KMS-11 (cell line): ENCODE measurements around the gene SETBP1.

Source experiments
- H2AFZ ChIP-seq: fragments of 200-600 bp; sonication (generic); 2 replicates; pipeline ENCODE4 v1.6.1; 2016; ENCODE audit warnings: antibody characterized with exemption, mixed run types, low read depth
- H3K27ac ChIP-seq: fragments of 200-600 bp; sonication (generic); 2 replicates; pipeline ENCODE4 v1.6.1; 2016; ENCODE audit warnings: mild to moderate bottlenecking, mixed run types
- H3K27me3 ChIP-seq: fragments of 200-600 bp; sonication (generic); 2 replicates; pipeline ENCODE4 v1.6.1; 2017; ENCODE audit warnings: mild to moderate bottlenecking, low read depth, mixed run types, moderate library complexity; ENCODE audit not compliant: insufficient read depth
- H3K36me3 ChIP-seq: fragments of 200-600 bp; sonication (generic); 2 replicates; pipeline ENCODE4 v1.6.1; 2017; ENCODE audit warnings: mild to moderate bottlenecking, mixed run types; ENCODE audit not compliant: insufficient read depth
- H3K4me1 ChIP-seq: fragments of 200-600 bp; sonication (generic); 2 replicates; pipeline ENCODE4 v1.6.1; 2016; ENCODE audit warnings: mild to moderate bottlenecking, low read depth, mixed run types; ENCODE audit not compliant: poor library complexity, severe bottlenecking
- H3K4me2 ChIP-seq: fragments of 200-600 bp; sonication (generic); 2 replicates; pipeline ENCODE4 v1.7.0; 2016; ENCODE audit warnings: mild to moderate bottlenecking, mixed run types
- H3K4me3 ChIP-seq: fragments of 200-600 bp; sonication (generic); IDR thresholded peaks from 2 replicates; pipeline ENCODE4 v1.6.1; 2017; ENCODE audit warnings: low read depth, low read length, mixed read lengths; ENCODE audit not compliant: insufficient read depth
- H3K79me2 ChIP-seq: fragments of 200-600 bp; sonication (generic); 2 replicates; pipeline ENCODE4 v1.6.1; 2016; ENCODE audit warnings: low read depth, mixed run types; ENCODE audit not compliant: insufficient read depth
- H3K9ac ChIP-seq: fragments of 200-600 bp; sonication (generic); 2 replicates; pipeline ENCODE4 v1.6.1; 2016; ENCODE audit warnings: mild to moderate bottlenecking, mixed run types
- H4K20me1 ChIP-seq: fragments of 200-600 bp; sonication (generic); 2 replicates; pipeline ENCODE4 v1.6.1; 2016; ENCODE audit warnings: mild to moderate bottlenecking, mixed run types; ENCODE audit not compliant: insufficient read depth
- CTCF ChIP-seq: fragments of 200-600 bp; sonication (generic); conservative IDR thresholded peaks from 2 replicates; pipeline ENCODE4 v1.6.1; 2017; ENCODE audit warnings: low read depth, mild to moderate bottlenecking, antibody characterized with exemption, low read length, moderate library complexity, mixed read lengths

The SETBP1 gene

GRCh38 chr18:44740000-44740399 is 59.3 kb downstream of the SETBP1 start:
- Histone ChIP-seq H2AFZ (no peak overlapping the region), H3K4me2 (no peak overlapping the region), H3K9ac (no peak overlapping the region), H3K36me3 (no peaks in the 10 kb centered on the region), H3K27me3 (no peaks in the 10 kb centered on the region), H3K4me1 (peaks cover 57% of the 10 kb centered on the region), H3K79me2 (peaks cover 30% of the 10 kb centered on the region; the same call in 1 of the 2 replicates), H3K27ac (no peak overlapping the region), H4K20me1 (no peaks in the 10 kb centered on the region), H3K4me3 (no peak overlapping the region)
- no peak for TF ChIP-seq CTCF

- Histone ChIP-seq H3K4me2 (no peak overlapping the region), H3K27me3 (no peaks in the 10 kb centered on the region), H3K79me2 (peaks cover 30% of the 10 kb centered on the region; the same call in 1 of the 2 replicates), H3K36me3 (no peaks in the 10 kb centered on the region), H2AFZ (no peak overlapping the region), H4K20me1 (no peaks in the 10 kb centered on the region), H3K9ac (no peak overlapping the region), H3K4me3 (no peak overlapping the region), H3K27ac (no peak overlapping the region), H3K4me1 (peaks cover 51% of the 10 kb centered on the region)
- no peak for TF ChIP-seq CTCF
Observed at GRCh38 chr18:44741085-44741484, 60.4 kb downstream of the SETBP1 start.

- Histone ChIP-seq H3K4me1 (peaks cover 51% of the 10 kb centered on the region), H3K4me2 (no peak overlapping the region), H3K36me3 (no peaks in the 10 kb centered on the region), H3K27ac (no peak overlapping the region), H3K4me3 (no peak overlapping the region), H3K9ac (no peak overlapping the region), H2AFZ (no peak overlapping the region), H4K20me1 (no peaks in the 10 kb centered on the region), H3K79me2 (peaks cover 29% of the 10 kb centered on the region; the same call in 1 of the 2 replicates), H3K27me3 (no peaks in the 10 kb centered on the region)
- no peak for TF ChIP-seq CTCF
Observed at GRCh38 chr18:44741511-44741910, 60.8 kb downstream of the SETBP1 start.

GRCh38 chr18:44742126-44742525 is 61.4 kb downstream of the SETBP1 start:
- TF ChIP-seq CTCF = no peak
- H3K4me3 ChIP-seq = no peak overlapping the region
- no peak overlapping the region for H3K4me2 ChIP-seq
- no peak overlapping the region for H2AFZ ChIP-seq
- no peaks in the 10 kb centered on the region for H3K27me3 ChIP-seq
- H3K9ac ChIP-seq = no peak overlapping the region
- H3K36me3 ChIP-seq = no peaks in the 10 kb centered on the region
- no peaks in the 10 kb centered on the region for H4K20me1 ChIP-seq
- peaks cover 23% of the 10 kb centered on the region; the same call in 1 of the 2 replicates for H3K79me2 ChIP-seq
- no peak overlapping the region; the same call in 1 of the 2 replicates for H3K27ac ChIP-seq
- H3K4me1 ChIP-seq = peaks cover 51% of the 10 kb centered on the region
